Endothelial cell of umbilical vein (primary cell): ENCODE measurements around the gene CRACR2B. TPM values are rescaled to one million over a fixed set of nuclear protein-coding genes. Genes with fewer than 3 reads are reported as not detected.
A peak's percentile ranks its signal among the peaks of the same experiment; 100 is the strongest.

Experiments
- BruUV-seq: library from RNA; stranded (reverse); fragments of 400-500 nt; replicated peaks from 2 replicates; lab custom pipeline; 2021; lab: Mats Ljungman, UMichigan
- CTCF ChIA-PET: fragments of 300-600, 350-600 bp; sonication (Branson Sonifier 250); formaldehyde crosslinking; loops from one replicate; lab custom pipeline; 2021; ENCODE audit warnings: antibody characterized with exemption, inconsistent platforms; lab: Charles Lee
- POLR2A ChIA-PET: fragments of 300-600, 350-600 bp; sonication (Branson Sonifier 250); formaldehyde crosslinking; loops from one replicate; lab custom pipeline; 2021; ENCODE audit warnings: antibody characterized with exemption, inconsistent platforms; lab: Charles Lee
- DNase-seq: peaks from one replicate; pipeline ENCODE4 v3.0.0-alpha.2; 2011; ENCODE audit warnings: low read depth, low spot score
- FAIRE-seq: peaks from 2 replicates; lab custom pipeline; 2011; peaks lifted over from hg19 to GRCh38; lab: Jason Lieb, UNC
- H2AFZ ChIP-seq: 2 replicates; pipeline ENCODE4 v1.6.0; 2012; ENCODE audit warnings: low read depth, low read length, control low read depth, inconsistent platforms
- H3K27ac ChIP-seq: 2 replicates; pipeline ENCODE4 v1.5.1; 2011; ENCODE audit warnings: low read depth, mild to moderate bottlenecking, control low read depth, low read length, moderate library complexity; ENCODE audit not compliant: insufficient read depth
- H3K27me3 ChIP-seq, 2 experiments: 2 replicates each; pipeline versions ENCODE4 v1.6.0 to v1.6.1; 2011; ENCODE audit warnings: low read length in 2 of 2, mixed read lengths in 1 of 2; ENCODE audit not compliant: control insufficient read depth in 2 of 2, insufficient read depth in 2 of 2
- H3K36me3 ChIP-seq, 2 experiments: 2 replicates in 1 of 2; 3 replicates in 1 of 2; pipeline ENCODE4 v1.5.1; 2011; ENCODE audit warnings: low read length in 2 of 2, mild to moderate bottlenecking in 1 of 2, moderate library complexity in 1 of 2; ENCODE audit not compliant: control insufficient read depth in 2 of 2, insufficient read depth in 2 of 2; ENCODE audit errors: extremely low read depth in 1 of 2
- H3K4me1 ChIP-seq: 3 replicates; pipeline ENCODE4 v1.5.1; 2011; ENCODE audit warnings: mild to moderate bottlenecking, low read length; ENCODE audit not compliant: control insufficient read depth, insufficient read depth; ENCODE audit errors: extremely low read depth
- H3K4me2 ChIP-seq: 2 replicates; pipeline ENCODE4 v1.6.1; 2011; ENCODE audit warnings: low read length, control low read depth, mixed read lengths; ENCODE audit not compliant: insufficient read depth
- H3K4me3 ChIP-seq, 3 experiments: fragments of 200-600 bp in 1 of 3; sonication (generic), shearing (Covaris generic) in 1 of 3; replicated peaks in 1 of 3; 2 replicates each; pipeline ENCODE4 v1.5.1; 2011 to 2016; ENCODE audit warnings: control low read depth in 3 of 3, low read length in 3 of 3, mild to moderate bottlenecking in 2 of 3, inconsistent platforms in 1 of 3, low read depth in 1 of 3, moderate library complexity in 1 of 3; ENCODE audit not compliant: insufficient read depth in 1 of 3
- H3K79me2 ChIP-seq: 2 replicates; pipeline ENCODE4 v1.6.0; 2012; ENCODE audit warnings: low read length, inconsistent platforms; ENCODE audit not compliant: control insufficient read depth, insufficient read depth
- H3K9ac ChIP-seq: replicated peaks from 2 replicates; pipeline ENCODE3; 2011; ENCODE audit warnings: low read length, control low read depth; ENCODE audit not compliant: insufficient read depth; ENCODE audit errors: extremely low read depth
- H3K9me1 ChIP-seq: replicated peaks from 3 replicates; pipeline ENCODE4 v1.6.0; 2011; ENCODE audit warnings: mild to moderate bottlenecking, low read length; ENCODE audit not compliant: control insufficient read depth, insufficient read depth; ENCODE audit errors: extremely low read depth
- H3K9me3 ChIP-seq: replicated peaks from 2 replicates; pipeline ENCODE4 v1.5.1; 2012; ENCODE audit warnings: low read length, inconsistent platforms; ENCODE audit not compliant: control insufficient read depth, insufficient read depth
- H4K20me1 ChIP-seq: replicated peaks from 2 replicates; pipeline ENCODE3; 2011; ENCODE audit warnings: mild to moderate bottlenecking, low read length; ENCODE audit not compliant: control insufficient read depth, insufficient read depth; ENCODE audit errors: extremely low read depth
- EZH2 ChIP-seq: IDR thresholded peaks from 2 replicates; pipeline ENCODE4 v1.6.1; 2012; ENCODE audit warnings: borderline replicate concordance, low read depth, mild to moderate bottlenecking, moderate library complexity, low read length, inconsistent platforms; ENCODE audit not compliant: severe bottlenecking
- FOS ChIP-seq: IDR thresholded peaks from 2 replicates; pipeline ENCODE4 v1.6.1; 2011; ENCODE audit warnings: mild to moderate bottlenecking, low read length, moderate library complexity, borderline replicate concordance; ENCODE audit not compliant: insufficient read depth
- GATA2 ChIP-seq: IDR thresholded peaks from 2 replicates; pipeline ENCODE4 v1.7.0; 2011; ENCODE audit warnings: low read depth, mild to moderate bottlenecking, moderate library complexity, mixed read lengths, low read length; ENCODE audit not compliant: insufficient read length, insufficient read depth
- JUN ChIP-seq: IDR thresholded peaks from 2 replicates; pipeline ENCODE4 v1.6.1; 2011; ENCODE audit warnings: borderline replicate concordance, low read depth; ENCODE audit not compliant: insufficient read length, insufficient read depth
- MAX ChIP-seq: IDR thresholded peaks from 2 replicates; pipeline ENCODE4 v1.6.1; 2011; ENCODE audit not compliant: insufficient read depth, insufficient read length
- POLR2A ChIP-seq: IDR thresholded peaks from 2 replicates; pipeline ENCODE4 v1.6.1; 2012; ENCODE audit warnings: low read depth, mild to moderate bottlenecking, control low read depth, low read length
- POLR2AphosphoS5 ChIP-seq: IDR thresholded peaks from 2 replicates; pipeline ENCODE4 v1.6.1; 2012; ENCODE audit warnings: low read depth, mild to moderate bottlenecking, control low read depth, low read length, moderate library complexity; ENCODE audit not compliant: insufficient read depth
- dilution Hi-C: fragments of 300-500 bp; cut with MboI; formaldehyde crosslinking; loops from one replicate; pipeline ENCODE4 v1.15.0; 2019; ENCODE audit warnings: low sequenced_read_pairs; ENCODE audit not compliant: extremely low pct_ligation_motif_present
- intact Hi-C: fragments of 100-400 bp; cut with micrococcal nuclease; formaldehyde crosslinking; loops from one replicate; pipeline ENCODE4 v1.10.0; 2022
- polyA plus RNA-seq, 4 experiments: library from polyadenylated mRNA; depleted of rRNA in 3 of 4; stranded (reverse) in 3 of 4; unstranded in 1 of 4; fragments of >200 nt; gene quantifications; 2 replicates each; pipeline versions ENCODE4 v1.2.1 to v1.2.3, GENCODE V29; 2011 to 2012; ENCODE audit warnings: missing spikeins in 1 of 4
- total RNA-seq: library from RNA; stranded (reverse); gene quantifications from 2 replicates; pipeline ENCODE4 v1.2.3, GENCODE V29; 2021
- TF ChIP-seq, protein P1 (sequence below), 2 donors: IDR thresholded peaks; 1 replicate in 1 of 2; 2 replicates in 1 of 2; pipeline ENCODE4 v1.5.1; 2011; ENCODE audit warnings: low read length in 2 of 2, mild to moderate bottlenecking in 2 of 2, moderate library complexity in 2 of 2, control low read depth in 1 of 2, inconsistent platforms in 1 of 2, low read depth in 1 of 2; ENCODE audit not compliant: insufficient read depth in 1 of 2; ENCODE audit errors: extremely low read depth in 1 of 2

Gene CRACR2B
- total and polyA plus RNA-seq, 2 donors (not counting 3 experiments of a cell fraction or from before 2014, with no cell fraction given): 8.4 to 9.3 TPM

DNA sequence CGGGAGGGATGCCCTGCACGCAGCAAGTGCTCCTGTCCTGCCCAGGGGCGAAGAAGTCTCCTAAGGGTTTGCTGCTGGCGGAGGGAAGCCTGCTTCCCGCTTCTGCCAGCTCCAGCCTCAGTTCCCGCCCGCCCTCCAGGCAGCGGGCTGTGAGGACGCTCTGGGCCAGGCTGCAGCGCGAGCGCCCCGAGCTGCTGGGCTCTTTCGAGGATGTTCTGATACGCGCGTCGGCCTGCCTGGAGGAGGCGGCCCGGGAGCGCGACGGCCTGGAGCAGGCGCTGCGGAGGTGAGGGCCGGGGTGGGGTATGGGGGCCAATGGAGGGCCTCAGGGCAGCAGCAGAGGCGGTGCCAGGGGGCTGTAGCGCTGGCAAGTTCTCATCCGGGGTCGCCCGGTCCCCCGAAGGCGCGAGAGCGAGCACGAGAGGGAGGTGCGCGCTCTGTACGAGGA lies 2.2 kb downstream of the CRACR2B start:
- FAIRE-seq: no peak
- Histone ChIP-seq H2AFZ (peak overlapping the region; percentile 59), H3K9me3 (no peaks in the 10 kb centered on the region), H3K27ac (no peak overlapping the region), H3K36me3 (peaks cover 1 to 2% of the 10 kb centered on the region in 2 experiments), H3K4me2 (peak overlapping the region; percentile 58), H3K79me2 (peaks cover 13% of the 10 kb centered on the region), H3K9ac (peak overlapping the region; percentile 1), H4K20me1 (no peaks in the 10 kb centered on the region), H3K9me1 (no peaks in the 10 kb centered on the region), H3K27me3 (no peaks in the 10 kb centered on the region), H3K4me1 (peaks cover 52% of the 10 kb centered on the region), H3K4me3 (peak overlapping the region in 2 of 3 experiments; percentile 7 to 34)
- ChIA-PET CTCF (interaction anchor here (1.3 to 2.7 kb wide), 5 partner anchors 10 to 24 kb away, joined by 5 to 10 read pairs (median 7); partner anchors contain the start of genes PIDD1, PNPLA2 and TSPAN4), POLR2A (interaction anchor here (1.5 to 3.6 kb wide), 3 partner anchors 11 to 15 kb away, joined by 6 to 28 read pairs (median 15); partner anchors contain the start of genes PNPLA2, POLR2L and TSPAN4)
- dilution Hi-C loops: no loop called here
- intact Hi-C loops: loop anchor here (1.0 kb wide), 1 partner anchor 11 kb away; no protein-coding TSS in a partner anchor
- no peak for TF ChIP-seq FOS
- TF ChIP-seq POLR2A: peak; percentile 57
- no peak for DNase-seq
- BruUV-seq: no TSS peak

- dilution Hi-C loops: no loop called here
- DNase-seq: peak; percentile 82
- POLR2A ChIA-PET: interaction anchor here (2.3 to 3.6 kb wide), 2 partner anchors 11 kb away, joined by 15 to 28 read pairs; partner anchors contain the start of genes PNPLA2, POLR2L and TSPAN4
Observed at GRCh38 chr11:830295-831117, 2.8 kb downstream of the CRACR2B start.

More at GRCh38 chr11:830295-831117, 2.8 kb downstream of the CRACR2B start:
- CTCF ChIA-PET: interaction anchor here (0.8 to 2.7 kb wide), 5 partner anchors 9 to 18 kb away, joined by 3 to 10 read pairs (median 7); partner anchors contain the start of genes PNPLA2 and TSPAN4
- peak; percentile 94 for FAIRE-seq
- peak overlapping the region; percentile 1 for H3K9ac ChIP-seq
- no peaks in the 10 kb centered on the region for H3K9me1 ChIP-seq
- H3K4me3 ChIP-seq: peak overlapping the region in 2 of 3 experiments; percentile 14 to 34
- peaks cover 0 to 1% of the 10 kb centered on the region in 2 experiments for H3K36me3 ChIP-seq
- intact Hi-C loops: no loop called here
- peaks cover 15% of the 10 kb centered on the region for H3K79me2 ChIP-seq
- H3K4me1 ChIP-seq: peaks cover 57% of the 10 kb centered on the region
- peak overlapping the region; percentile 58 for H3K4me2 ChIP-seq
- no peaks in the 10 kb centered on the region for H3K27me3 ChIP-seq
- H4K20me1 ChIP-seq: no peaks in the 10 kb centered on the region
- TF ChIP-seq GATA2 (no peak), FOS (no peak), MAX (no peak), JUN (no peak), POLR2AphosphoS5 (peak; percentile 48), EZH2 (no peak), POLR2A (peak; percentile 9)
- TF ChIP-seq, protein P1, sequence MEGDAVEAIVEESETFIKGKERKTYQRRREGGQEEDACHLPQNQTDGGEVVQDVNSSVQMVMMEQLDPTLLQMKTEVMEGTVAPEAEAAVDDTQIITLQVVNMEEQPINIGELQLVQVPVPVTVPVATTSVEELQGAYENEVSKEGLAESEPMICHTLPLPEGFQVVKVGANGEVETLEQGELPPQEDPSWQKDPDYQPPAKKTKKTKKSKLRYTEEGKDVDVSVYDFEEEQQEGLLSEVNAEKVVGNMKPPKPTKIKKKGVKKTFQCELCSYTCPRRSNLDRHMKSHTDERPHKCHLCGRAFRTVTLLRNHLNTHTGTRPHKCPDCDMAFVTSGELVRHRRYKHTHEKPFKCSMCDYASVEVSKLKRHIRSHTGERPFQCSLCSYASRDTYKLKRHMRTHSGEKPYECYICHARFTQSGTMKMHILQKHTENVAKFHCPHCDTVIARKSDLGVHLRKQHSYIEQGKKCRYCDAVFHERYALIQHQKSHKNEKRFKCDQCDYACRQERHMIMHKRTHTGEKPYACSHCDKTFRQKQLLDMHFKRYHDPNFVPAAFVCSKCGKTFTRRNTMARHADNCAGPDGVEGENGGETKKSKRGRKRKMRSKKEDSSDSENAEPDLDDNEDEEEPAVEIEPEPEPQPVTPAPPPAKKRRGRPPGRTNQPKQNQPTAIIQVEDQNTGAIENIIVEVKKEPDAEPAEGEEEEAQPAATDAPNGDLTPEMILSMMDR (IDR thresholded peaks at IDR 0.05; ENCODE audit: extremely low read depth in 1 of 2, insufficient read depth in 1 of 2, low read depth in 1 of 2, low read length in 2 of 2): no peak
- BruUV-seq: no TSS peak
- no peaks in the 10 kb centered on the region for H3K9me3 ChIP-seq
- H2AFZ ChIP-seq: peak overlapping the region; percentile 59
- no peak overlapping the region for H3K27ac ChIP-seq
